K562 (cell line): Measurements from ENCODE around the gene CDCA5. TPM values are rescaled to one million over a fixed set of nuclear protein-coding genes. Genes with fewer than 3 reads are reported as not detected.

Experiments used
- ARID4B ChIP-seq: sonication (generic); formaldehyde crosslinking; IDR thresholded peaks from 2 replicates; pipeline ENCODE4 v1.8.0; 2022; ENCODE audit warnings: mild to moderate bottlenecking, missing genetic modification reagents
- CBFA2T3 ChIP-seq: fragments of 450-650 bp; IDR thresholded peaks from 2 replicates; pipeline ENCODE4 v1.6.1; 2017
- CTBP1 ChIP-seq: fragments of 450-650 bp; IDR thresholded peaks from 2 replicates; pipeline ENCODE4 v1.6.1; 2016; ENCODE audit warnings: borderline replicate concordance
- DIDO1 ChIP-seq: fragments of 450-650 bp; IDR thresholded peaks from 2 replicates; pipeline ENCODE4 v1.6.1; 2016; ENCODE audit warnings: low read depth, missing biosample characterization, missing genetic modification characterization
- EGR1 ChIP-seq: fragments of 450-650 bp; conservative IDR thresholded peaks from 2 replicates; pipeline ENCODE4 v1.6.1; 2017; ENCODE audit warnings: mild to moderate bottlenecking
- HNRNPK ChIP-seq: fragments of 200-400 bp; formaldehyde crosslinking; IDR thresholded peaks from one replicate; pipeline ENCODE4 v1.6.1; 2018; ENCODE audit warnings: mild to moderate bottlenecking, low read depth, low read length; ENCODE audit not compliant: poor library complexity, severe bottlenecking
- MCM7 ChIP-seq, 2 experiments: fragments of 450-650 bp; IDR thresholded peaks; 2 replicates each; pipeline ENCODE4 v1.6.1; 2016 to 2018
- NFIC ChIP-seq: fragments of 450-650 bp; IDR thresholded peaks from 2 replicates; pipeline ENCODE4 v1.6.1; 2017; ENCODE audit warnings: mild to moderate bottlenecking, inconsistent platforms
- NR2C2 ChIP-seq, 2 experiments: fragments of 200-800 bp in 1 of 2; sonication (Bioruptor generic) in 1 of 2; sonication (generic) in 1 of 2; formaldehyde crosslinking in 1 of 2; IDR thresholded peaks; 2 replicates each; pipeline versions ENCODE4 v1.6.1 to v1.8.0; 2016 to 2022; ENCODE audit warnings: mild to moderate bottlenecking in 1 of 2, missing compliant biosample characterization in 1 of 2, missing genetic modification characterization in 1 of 2, missing genetic modification reagents in 1 of 2
- NR2F6 ChIP-seq: fragments of 450-650 bp; formaldehyde crosslinking; IDR thresholded peaks from 2 replicates; pipeline ENCODE4 v1.4.0; 2020; ENCODE audit warnings: mild to moderate bottlenecking
- RB1 ChIP-seq: fragments of 450-650 bp; IDR thresholded peaks from 2 replicates; pipeline ENCODE4 v1.6.1; 2017; ENCODE audit warnings: low read depth, mild to moderate bottlenecking
- SMARCC2 ChIP-seq: fragments of 450-650 bp; IDR thresholded peaks from 2 replicates; pipeline ENCODE4 v1.6.1; 2017; ENCODE audit warnings: antibody characterized with exemption, moderate library complexity, mild to moderate bottlenecking, low read depth
- ZBTB5 ChIP-seq: fragments of 450-650 bp; IDR thresholded peaks from 2 replicates; pipeline ENCODE4 v1.6.1; 2017; ENCODE audit warnings: antibody characterized with exemption
- ZBTB7A ChIP-seq: IDR thresholded peaks from 2 replicates; pipeline ENCODE4 v1.6.1; 2011; ENCODE audit warnings: low read depth, mild to moderate bottlenecking, low read length, moderate library complexity, borderline replicate concordance; ENCODE audit not compliant: control insufficient read depth
- ZNF316 ChIP-seq: fragments of 450-650 bp; IDR thresholded peaks from 2 replicates; pipeline ENCODE4 v1.6.1; 2016
- ZNF431 ChIP-seq: sonication (generic); formaldehyde crosslinking; IDR thresholded peaks from 2 replicates; pipeline ENCODE4 v1.8.0; 2022; ENCODE audit warnings: mild to moderate bottlenecking, missing genetic modification reagents
- ZNF740 ChIP-seq, 3 experiments: fragments of 200-800 bp in 1 of 3; sonication (Bioruptor generic) in 1 of 3; sonication (generic) in 1 of 3; formaldehyde crosslinking in 1 of 3; IDR thresholded peaks; 2 replicates each; pipeline versions ENCODE4 v1.6.1 to v1.8.0; 2016 to 2022; ENCODE audit warnings: mild to moderate bottlenecking in 2 of 3, missing compliant biosample characterization in 2 of 3, missing genetic modification characterization in 2 of 3, missing genetic modification reagents in 1 of 3
- polyA plus RNA-seq, 8 experiments: library from polyadenylated mRNA; depleted of rRNA in 4 of 8; stranded (reverse) in 5 of 8; unstranded in 3 of 8; fragments of >200 nt; fragmentation: Nextera tagmentation in 2 of 8; fragmentation: Illumina TruSeq in 1 of 8; extraction: Ambion mirVana in 2 of 8; extraction: Trizol in 1 of 8; gene quantifications; 2 replicates each; pipeline versions ENCODE4 v1.2.1 to v1.2.3, GENCODE V29; 2011 to 2014; ENCODE audit warnings: inconsistent platforms in 1 of 8, missing spikeins in 1 of 8
- total RNA-seq, 7 experiments: library from RNA; depleted of rRNA in 6 of 7; stranded (reverse); fragments of >200 nt in 6 of 7; fragmentation: Illumina TruSeq in 2 of 7; extraction: Trizol in 2 of 7; gene quantifications; 2 replicates each; pipeline versions ENCODE4 v1.2.1 to v1.2.3, GENCODE V29; 2011 to 2021; ENCODE audit warnings: low replicate concordance in 1 of 7
- TF ChIP-seq, protein P1 (sequence below): fragments of 250-450 bp; sonication (Bioruptor Pico); IDR thresholded peaks from 2 replicates; pipeline ENCODE4 v1.8.0; 2021; ENCODE audit warnings: moderate library complexity, mild to moderate bottlenecking, inconsistent platforms
- TF ChIP-seq, protein P2 (sequence below): fragments of 450-650 bp; formaldehyde crosslinking; IDR thresholded peaks from 2 replicates; pipeline ENCODE4 v1.4.0; 2020; ENCODE audit warnings: mild to moderate bottlenecking, moderate library complexity

The CDCA5 gene
- total and polyA plus RNA-seq, 9 of the 15 experiments (the other 6 are each of a cell fraction or from before 2014, with no cell fraction given) = 18.9 to 94.3 (median 64.6) TPM

DNA sequence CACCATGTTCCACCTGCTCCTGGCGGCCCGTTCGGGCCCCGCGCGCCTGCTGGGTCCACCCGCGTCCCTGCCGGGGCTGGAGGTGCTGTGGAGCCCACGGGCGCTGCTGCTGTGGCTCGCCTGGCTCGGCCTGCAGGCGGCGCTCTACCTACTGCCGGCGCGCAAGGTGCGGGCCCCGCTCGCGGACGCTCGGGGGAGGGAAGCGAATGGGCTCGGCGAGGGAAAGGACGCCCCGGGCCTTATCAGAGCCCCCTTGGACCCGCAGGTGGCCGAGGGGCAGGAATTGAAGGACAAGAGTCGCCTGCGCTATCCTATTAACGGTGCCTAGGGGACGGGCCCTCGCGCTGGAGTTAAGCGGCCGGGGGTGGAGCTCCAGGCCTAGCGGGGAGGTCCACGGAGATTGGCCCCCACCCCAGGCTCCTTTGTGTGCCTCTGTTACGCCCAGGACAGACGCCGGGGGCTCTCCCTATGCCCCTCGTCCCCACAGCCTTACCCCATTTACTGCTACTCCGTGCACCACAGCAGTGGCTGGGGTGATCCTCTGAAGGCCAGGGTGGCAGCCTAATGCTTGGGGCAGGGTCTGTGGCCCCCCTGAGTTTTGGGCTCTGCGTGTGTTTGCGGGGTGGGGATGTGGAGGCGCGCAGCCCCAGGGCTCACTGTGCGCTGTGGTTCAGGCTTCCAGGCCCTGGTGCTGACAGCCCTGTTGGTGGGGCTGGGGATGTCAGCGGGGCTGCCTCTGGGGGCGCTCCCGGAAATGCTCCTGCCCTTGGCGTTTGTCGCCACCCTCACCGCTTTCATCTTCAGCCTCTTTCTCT lies 28.9 kb upstream of the CDCA5 start (continued):
- TF ChIP-seq ARID4B (CRISPR knock-in tag) = peak; percentile 26
- TF ChIP-seq DIDO1 = no peak
- no peak for TF ChIP-seq ZBTB5
- TF ChIP-seq NR2C2 (CRISPR knock-in tag; IDR thresholded peaks at IDR 0.05) = no peak
- TF ChIP-seq NR2C2 (tag; IDR thresholded peaks at IDR 0.05) = 0 out of 2 replicates have a peak, but pooled peaks have one; percentile 15
- TF ChIP-seq NFIC = peak; percentile 61
- no peak for TF ChIP-seq CBFA2T3
- TF ChIP-seq, protein P1, sequence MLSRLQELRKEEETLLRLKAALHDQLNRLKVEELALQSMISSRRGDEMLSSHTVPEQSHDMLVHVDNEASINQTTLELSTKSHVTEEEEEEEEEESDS = no peak
- TF ChIP-seq MCM7 (IDR thresholded peaks at IDR 0.05) = no peak
- TF ChIP-seq, protein P2, sequence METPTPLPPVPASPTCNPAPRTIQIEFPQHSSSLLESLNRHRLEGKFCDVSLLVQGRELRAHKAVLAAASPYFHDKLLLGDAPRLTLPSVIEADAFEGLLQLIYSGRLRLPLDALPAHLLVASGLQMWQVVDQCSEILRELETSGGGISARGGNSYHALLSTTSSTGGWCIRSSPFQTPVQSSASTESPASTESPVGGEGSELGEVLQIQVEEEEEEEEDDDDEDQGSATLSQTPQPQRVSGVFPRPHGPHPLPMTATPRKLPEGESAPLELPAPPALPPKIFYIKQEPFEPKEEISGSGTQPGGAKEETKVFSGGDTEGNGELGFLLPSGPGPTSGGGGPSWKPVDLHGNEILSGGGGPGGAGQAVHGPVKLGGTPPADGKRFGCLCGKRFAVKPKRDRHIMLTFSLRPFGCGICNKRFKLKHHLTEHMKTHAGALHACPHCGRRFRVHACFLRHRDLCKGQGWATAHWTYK = 0 out of 2 replicates have a peak, but pooled peaks have one; percentile 19
- no peak for TF ChIP-seq ZNF431 (CRISPR knock-in tag)
- TF ChIP-seq ZBTB7A = peak; percentile 38
- TF ChIP-seq ZNF316 = no peak
- no peak for TF ChIP-seq EGR1
- TF ChIP-seq CTBP1 = peak; percentile 87
- TF ChIP-seq HNRNPK = peak; percentile 30
- TF ChIP-seq SMARCC2 = no peak
- peak; percentile 94 for TF ChIP-seq RB1
- no peak for TF ChIP-seq NR2F6 (CRISPR knock-in tag)
- 0 out of 2 replicates have a peak, but pooled peaks have one; percentile 53 for TF ChIP-seq ZNF740 (CRISPR knock-in tag; IDR thresholded peaks at IDR 0.05)
- no peak for TF ChIP-seq ZNF740 (tag; IDR thresholded peaks at IDR 0.05)
